ENCODE measurements around the gene AIRE. TPM values are rescaled to one million over a fixed set of nuclear protein-coding genes. Genes with fewer than 3 reads are reported as not detected.
"Not testable (repeated sequence)": the region's sequence is repeated elsewhere in the genome, so short reads cannot be mapped to it uniquely, and the experiment has no call there.

AIRE gene
- total RNA-seq, 1 experiment from 2014 or later, result not detected

GRCh38 chr21:44279354-44280260 is 6.1 kb upstream of the AIRE start:
- no peaks in the 10 kb centered on the region for H3K9me3 ChIP-seq (ENCODE audit: low read depth, low read length, poor library complexity, severe bottlenecking)

GRCh38 chr21:44281801-44282200 is 3.9 kb upstream of the AIRE start:
- Histone ChIP-seq H3K27ac (ENCODE audit: low read depth, low read length, poor library complexity, severe bottlenecking) (no peak overlapping the region), H3K36me3 (ENCODE audit: insufficient read depth, low read length, poor library complexity, severe bottlenecking) (no peaks in the 10 kb centered on the region), H3K4me3 (ENCODE audit: low read depth, low read length, poor library complexity, severe bottlenecking) (no peak overlapping the region), H3K27me3 (replicated peaks; ENCODE audit: insufficient read depth, low read depth, low read length, poor library complexity) (peaks cover 16% of the 10 kb centered on the region), H3K9me3 (ENCODE audit: low read depth, low read length, poor library complexity, severe bottlenecking) (no peaks in the 10 kb centered on the region), H3K4me1 (ENCODE audit: insufficient read depth, low read length, poor library complexity, severe bottlenecking) (no peaks in the 10 kb centered on the region)
- CTCF ChIA-PET, result no interaction called here
- intact Hi-C loops (cut with micrococcal nuclease; ENCODE audit: unreplicated experiment), result no loop called here
- no TSS peak for BruUV-seq (replicated peaks)
- no peak for DNase-seq (ENCODE audit: low spot score)
- POLR2A ChIA-PET (ENCODE audit: low non-redundant PET), result no interaction called here
- TF ChIP-seq EZH2 (IDR thresholded peaks at IDR 0.05; ENCODE audit: borderline replicate concordance, low read depth, low read length, poor library complexity, severe bottlenecking) (no peak), CTCF (conservative IDR thresholded peaks at IDR 0.05; ENCODE audit: low read depth, low read length) (no peak)

More at GRCh38 chr21:44279354-44280260, 6.1 kb upstream of the AIRE start:
- Histone ChIP-seq H3K36me3 (ENCODE audit: insufficient read depth, low read length, poor library complexity, severe bottlenecking) (no peaks in the 10 kb centered on the region), H3K27me3 (replicated peaks; ENCODE audit: insufficient read depth, low read depth, low read length, poor library complexity) (no peaks in the 10 kb centered on the region), H3K27ac (ENCODE audit: low read depth, low read length, poor library complexity, severe bottlenecking) (no peak overlapping the region), H3K4me1 (ENCODE audit: insufficient read depth, low read length, poor library complexity, severe bottlenecking) (no peaks in the 10 kb centered on the region), H3K4me3 (ENCODE audit: low read depth, low read length, poor library complexity, severe bottlenecking) (no peak overlapping the region)
- BruUV-seq (replicated peaks), result no TSS peak
- POLR2A ChIA-PET (ENCODE audit: low non-redundant PET), result no interaction called here
- intact Hi-C loops (cut with micrococcal nuclease; ENCODE audit: unreplicated experiment), result no loop called here
- CTCF ChIA-PET, result no interaction called here
- TF ChIP-seq CTCF (conservative IDR thresholded peaks at IDR 0.05; ENCODE audit: low read depth, low read length), result no peak
- DNase-seq (ENCODE audit: low spot score), result no peak

GRCh38 chr21:44282370-44282769 is 3.3 kb upstream of the AIRE start:
- H3K36me3 ChIP-seq (ENCODE audit: insufficient read depth, low read length, poor library complexity, severe bottlenecking), result no peaks in the 10 kb centered on the region
- no peak overlapping the region for H3K27ac ChIP-seq (ENCODE audit: low read depth, low read length, poor library complexity, severe bottlenecking)
- CTCF ChIA-PET, result no interaction called here
- H3K4me1 ChIP-seq (ENCODE audit: insufficient read depth, low read length, poor library complexity, severe bottlenecking), result no peaks in the 10 kb centered on the region
- TF ChIP-seq EZH2 (IDR thresholded peaks at IDR 0.05; ENCODE audit: borderline replicate concordance, low read depth, low read length, poor library complexity, severe bottlenecking), result no peak
- no peak for DNase-seq (ENCODE audit: low spot score)
- H3K4me3 ChIP-seq (ENCODE audit: low read depth, low read length, poor library complexity, severe bottlenecking), result no peak overlapping the region
- POLR2A ChIA-PET (ENCODE audit: low non-redundant PET), result no interaction called here
- no TSS peak for BruUV-seq (replicated peaks)
- intact Hi-C loops (cut with micrococcal nuclease; ENCODE audit: unreplicated experiment), result no loop called here
- H3K9me3 ChIP-seq (ENCODE audit: low read depth, low read length, poor library complexity, severe bottlenecking), result no peaks in the 10 kb centered on the region
- peaks cover 17% of the 10 kb centered on the region for H3K27me3 ChIP-seq (replicated peaks; ENCODE audit: insufficient read depth, low read depth, low read length, poor library complexity)

- H3K36me3 ChIP-seq (ENCODE audit: insufficient read depth, low read length, poor library complexity, severe bottlenecking); H3K4me1 ChIP-seq (ENCODE audit: insufficient read depth, low read length, poor library complexity, severe bottlenecking); intact Hi-C loops (cut with micrococcal nuclease; ENCODE audit: unreplicated experiment); DNase-seq (ENCODE audit: low spot score); H3K27ac ChIP-seq (ENCODE audit: low read depth, low read length, poor library complexity, severe bottlenecking); H3K9me3 ChIP-seq (ENCODE audit: low read depth, low read length, poor library complexity, severe bottlenecking); POLR2A ChIA-PET (ENCODE audit: low non-redundant PET); H3K4me3 ChIP-seq (ENCODE audit: low read depth, low read length, poor library complexity, severe bottlenecking); BruUV-seq (replicated peaks); CTCF ChIA-PET: not testable (repeated sequence)
- peaks cover 17% of the 10 kb centered on the region for H3K27me3 ChIP-seq (replicated peaks; ENCODE audit: insufficient read depth, low read depth, low read length, poor library complexity)
Observed at GRCh38 chr21:44283211-44283785, 2.4 kb upstream of the AIRE start.

Measured in A673 (cell line).